Keratinocyte (primary cell): Measurements from ENCODE around the gene CCND2.

ENCODE experiments used
- EZH2 ChIP-seq: IDR thresholded peaks from one replicate; pipeline ENCODE4 v1.6.1; 2012; ENCODE audit warnings: inconsistent platforms, mild to moderate bottlenecking, low read length, moderate library complexity
- TF ChIP-seq, protein P1 (sequence below), 3 experiments: IDR thresholded peaks in 1 of 3; conservative IDR thresholded peaks in 1 of 3; optimal IDR thresholded peaks in 1 of 3; 2 replicates in 2 of 3; 3 replicates in 1 of 3; pipeline versions ENCODE3 to v1.5.1; 2011; ENCODE audit warnings: low read length in 3 of 3, mild to moderate bottlenecking in 3 of 3, moderate library complexity in 2 of 3, control low read depth in 1 of 3, inconsistent platforms in 1 of 3; ENCODE audit not compliant: insufficient read depth in 2 of 3; ENCODE audit errors: extremely low read depth in 1 of 3

DNA sequence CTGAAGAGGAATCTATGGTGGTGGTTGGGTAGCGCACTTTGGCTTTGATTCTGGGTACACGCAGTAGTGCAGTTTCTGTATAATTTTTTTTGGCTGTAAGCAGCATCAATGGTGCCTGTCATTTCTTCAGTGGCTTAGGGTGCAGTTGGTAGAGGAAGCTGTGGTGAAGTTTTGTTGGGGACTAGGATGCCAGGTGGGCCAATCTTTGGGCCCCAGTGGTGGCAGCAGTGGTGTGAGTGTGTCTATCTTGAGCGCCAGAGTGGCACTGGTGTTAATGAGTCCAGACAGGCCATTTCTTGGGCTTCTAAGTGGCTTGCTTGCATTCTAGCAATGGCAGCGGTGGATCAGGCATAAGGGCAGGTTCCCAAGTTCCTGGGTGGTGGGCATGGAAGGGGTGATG lies 33.8 kb upstream of the CCND2 start:
- TF ChIP-seq, protein P1, sequence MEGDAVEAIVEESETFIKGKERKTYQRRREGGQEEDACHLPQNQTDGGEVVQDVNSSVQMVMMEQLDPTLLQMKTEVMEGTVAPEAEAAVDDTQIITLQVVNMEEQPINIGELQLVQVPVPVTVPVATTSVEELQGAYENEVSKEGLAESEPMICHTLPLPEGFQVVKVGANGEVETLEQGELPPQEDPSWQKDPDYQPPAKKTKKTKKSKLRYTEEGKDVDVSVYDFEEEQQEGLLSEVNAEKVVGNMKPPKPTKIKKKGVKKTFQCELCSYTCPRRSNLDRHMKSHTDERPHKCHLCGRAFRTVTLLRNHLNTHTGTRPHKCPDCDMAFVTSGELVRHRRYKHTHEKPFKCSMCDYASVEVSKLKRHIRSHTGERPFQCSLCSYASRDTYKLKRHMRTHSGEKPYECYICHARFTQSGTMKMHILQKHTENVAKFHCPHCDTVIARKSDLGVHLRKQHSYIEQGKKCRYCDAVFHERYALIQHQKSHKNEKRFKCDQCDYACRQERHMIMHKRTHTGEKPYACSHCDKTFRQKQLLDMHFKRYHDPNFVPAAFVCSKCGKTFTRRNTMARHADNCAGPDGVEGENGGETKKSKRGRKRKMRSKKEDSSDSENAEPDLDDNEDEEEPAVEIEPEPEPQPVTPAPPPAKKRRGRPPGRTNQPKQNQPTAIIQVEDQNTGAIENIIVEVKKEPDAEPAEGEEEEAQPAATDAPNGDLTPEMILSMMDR (optimal IDR thresholded peaks at IDR 0.05 in 1 of 3, IDR thresholded peaks at IDR 0.05 in 1 of 3, conservative IDR thresholded peaks at IDR 0.05 in 1 of 3; ENCODE audit: extremely low read depth in 1 of 3, insufficient read depth in 2 of 3, low read length in 3 of 3): no peak
- no peak for TF ChIP-seq EZH2
